PC-3 (cell line): ENCODE measurements around the gene HIVEP3. TPM values are rescaled to one million over a fixed set of nuclear protein-coding genes. Genes with fewer than 3 reads are reported as not detected.

ENCODE experiments used
- ATAC-seq: fragments of 200-7000 bp; cut with Tn5 transposase; 2 replicates; pipeline ENCODE4 v1.9.1; 2020; ENCODE audit warnings: mild to moderate bottlenecking, moderate library complexity
- BruUV-seq: library from RNA; stranded (reverse); fragments of 400-500 nt; replicated peaks from 2 replicates; lab custom pipeline; 2021; lab: Mats Ljungman, UMichigan
- CTCF ChIA-PET: fragments of 300-600 bp; sonication (Branson Sonifier 250); formaldehyde crosslinking; loops from one replicate; lab custom pipeline; 2022; ENCODE audit warnings: antibody characterized with exemption; lab: Charles Lee
- POLR2A ChIA-PET: fragments of 300-600 bp; sonication (Branson Sonifier 250); formaldehyde crosslinking; loops from one replicate; lab custom pipeline; 2022; ENCODE audit warnings: antibody characterized with exemption; ENCODE audit not compliant: unreplicated experiment; lab: Charles Lee
- DNase-seq: peaks from one replicate; pipeline ENCODE4 v3.0.0-alpha.2; 2015
- H2AFZ ChIP-seq: fragments of 300-600 bp; sonication (generic); 2 replicates; pipeline ENCODE4 v1.6.0; 2016; ENCODE audit warnings: antibody characterized with exemption, low read length
- H3F3A ChIP-seq: fragments of 300-600 bp; sonication (generic); one replicate; pipeline ENCODE4 v1.6.0; 2017; ENCODE audit warnings: antibody characterized with exemption, low read length, control low read depth, mild to moderate bottlenecking; ENCODE audit not compliant: unreplicated experiment
- H3K27ac ChIP-seq: fragments of 300-600 bp; sonication (generic); 2 replicates; pipeline ENCODE4 v1.5.1; 2016; ENCODE audit warnings: mild to moderate bottlenecking, low read length
- H3K27me3 ChIP-seq: fragments of 300-600 bp; sonication (generic); 2 replicates; pipeline ENCODE4 v1.6.1; 2016; ENCODE audit warnings: low read length, mixed read lengths
- H3K36me3 ChIP-seq: fragments of 300-600 bp; sonication (generic); 2 replicates; pipeline ENCODE4 v1.6.1; 2016; ENCODE audit warnings: low read depth, mixed run types, low read length, mixed read lengths
- H3K4me1 ChIP-seq: fragments of 300-600 bp; sonication (generic); 2 replicates; pipeline ENCODE4 v1.5.1; 2016; ENCODE audit warnings: low read length; ENCODE audit not compliant: insufficient read depth
- H3K4me2 ChIP-seq: fragments of 300-600 bp; sonication (generic); 2 replicates; pipeline ENCODE4 v1.6.0; 2016; ENCODE audit warnings: low read length
- H3K4me3 ChIP-seq: fragments of 300-600 bp; sonication (generic); 2 replicates; pipeline ENCODE4 v1.5.1; 2016; ENCODE audit warnings: mild to moderate bottlenecking, low read length, mixed read lengths
- H3K79me2 ChIP-seq: fragments of 300-600 bp; sonication (generic); 2 replicates; pipeline ENCODE4 v1.6.1; 2017; ENCODE audit warnings: low read length, mixed read lengths
- H3K9ac ChIP-seq: fragments of 300-600 bp; sonication (generic); 2 replicates; pipeline ENCODE4 v1.6.0; 2016; ENCODE audit warnings: mild to moderate bottlenecking, low read length
- H3K9me2 ChIP-seq: fragments of 300-600 bp; sonication (generic); replicated peaks from 2 replicates; pipeline ENCODE4 v1.6.1; 2016; ENCODE audit warnings: mixed run types, low read length, mixed read lengths
- H3K9me3 ChIP-seq: fragments of 300-600 bp; sonication (generic); 2 replicates; pipeline ENCODE4 v1.6.1; 2016; ENCODE audit warnings: low read length, mixed read lengths
- H4K20me1 ChIP-seq: fragments of 300-600 bp; sonication (generic); 2 replicates; pipeline ENCODE4 v1.6.1; 2016; ENCODE audit warnings: low read length, mixed read lengths
- CTCF ChIP-seq: fragments of 300-600 bp; sonication (generic); conservative IDR thresholded peaks from 2 replicates; pipeline ENCODE4 v1.5.1; 2017; ENCODE audit warnings: antibody characterized with exemption, low read depth, mild to moderate bottlenecking, low read length
- EZH2 ChIP-seq: fragments of 300-600 bp; sonication (generic); IDR thresholded peaks from one replicate; pipeline ENCODE4 v1.6.1; 2017; ENCODE audit warnings: antibody characterized with exemption, mild to moderate bottlenecking, low read length; ENCODE audit not compliant: unreplicated experiment
- EZH2phosphoT487 ChIP-seq: fragments of 300-600 bp; sonication (generic); IDR thresholded peaks from 2 replicates; pipeline ENCODE4 v1.6.1; 2018; ENCODE audit warnings: mild to moderate bottlenecking, antibody characterized with exemption, low read length, borderline replicate concordance
- intact Hi-C: fragments of 100-400 bp; cut with micrococcal nuclease; formaldehyde crosslinking; loops from 2 replicates; pipeline ENCODE4 v1.9.0; 2023
- total RNA-seq: library from RNA; depleted of rRNA; stranded (reverse); fragments of >200 nt; gene quantifications from 2 replicates; pipeline ENCODE4 v1.2.3, GENCODE V29; 2014

The HIVEP3 gene
- total RNA-seq, 1 experiment from 2014 or later: 9.8 TPM

- H3K27ac ChIP-seq: no peak overlapping the region
- no peak overlapping the region for H2AFZ ChIP-seq
- no peak overlapping the region for H3K9ac ChIP-seq
- H3K4me1 ChIP-seq: peaks cover 4% of the 10 kb centered on the region; the same call in 1 of the 2 replicates
- no peaks in the 10 kb centered on the region for H3F3A ChIP-seq
- H3K4me2 ChIP-seq: no peak overlapping the region
- no peaks in the 10 kb centered on the region for H3K9me2 ChIP-seq
- no peaks in the 10 kb centered on the region for H3K9me3 ChIP-seq
- no peaks in the 10 kb centered on the region for H4K20me1 ChIP-seq
- H3K27me3 ChIP-seq: no peaks in the 10 kb centered on the region
- ChIA-PET CTCF (no interaction called here), POLR2A (no interaction called here)
- H3K36me3 ChIP-seq: no peaks in the 10 kb centered on the region
- no peak for ATAC-seq
- no peaks in the 10 kb centered on the region for H3K79me2 ChIP-seq
- H3K4me3 ChIP-seq: no peak overlapping the region
- TF ChIP-seq CTCF: no peak
- TF ChIP-seq EZH2: no peak
- no peak for TF ChIP-seq EZH2phosphoT487
- no TSS peak for BruUV-seq
- no peak for DNase-seq
- intact Hi-C loops: loop anchor here (10.0 kb wide), 2 partner anchors 93 to 603 kb away; no protein-coding TSS in a partner anchor
These were observed 346.5 kb downstream of the HIVEP3 start for GRCh38 chr1:41572224-41572623.

- no peak overlapping the region for H2AFZ ChIP-seq
- no peak overlapping the region for H3K9ac ChIP-seq
- H3K27ac ChIP-seq: no peak overlapping the region
- no peaks in the 10 kb centered on the region for H3K9me3 ChIP-seq
- peaks cover 4% of the 10 kb centered on the region; the same call in 1 of the 2 replicates for H3K4me1 ChIP-seq
- H3K36me3 ChIP-seq: no peaks in the 10 kb centered on the region
- H3K27me3 ChIP-seq: no peaks in the 10 kb centered on the region
- ChIA-PET CTCF (interaction anchor here (0.6 kb wide), 1 partner anchor 13 kb away, joined by 3 read pairs; no protein-coding TSS in a partner anchor), POLR2A (no interaction called here)
- DNase-seq (no peak), ATAC-seq (no peak)
- H3F3A ChIP-seq: no peaks in the 10 kb centered on the region
- H3K9me2 ChIP-seq: no peaks in the 10 kb centered on the region
- H3K4me2 ChIP-seq: no peak overlapping the region
- no TSS peak for BruUV-seq
- intact Hi-C loops: loop anchor here (10.0 kb wide), 2 partner anchors 94 to 604 kb away; no protein-coding TSS in a partner anchor
- no peak overlapping the region for H3K4me3 ChIP-seq
- H3K79me2 ChIP-seq: no peaks in the 10 kb centered on the region
- no peak for TF ChIP-seq EZH2phosphoT487
- no peak for TF ChIP-seq EZH2
- no peak for TF ChIP-seq CTCF
- no peaks in the 10 kb centered on the region for H4K20me1 ChIP-seq
These were observed 347.7 kb downstream of the HIVEP3 start for GRCh38 chr1:41571041-41571440.

- H4K20me1 ChIP-seq: no peaks in the 10 kb centered on the region
- H3K27ac ChIP-seq: no peak overlapping the region
- H2AFZ ChIP-seq: no peak overlapping the region
- no peaks in the 10 kb centered on the region for H3K36me3 ChIP-seq
- CTCF ChIA-PET: no interaction called here
- H3K27me3 ChIP-seq: no peaks in the 10 kb centered on the region
- no peak for TF ChIP-seq CTCF
- H3K4me1 ChIP-seq: no peaks in the 10 kb centered on the region
- no peaks in the 10 kb centered on the region for H3K79me2 ChIP-seq
- no peak overlapping the region for H3K4me2 ChIP-seq
- DNase-seq (no peak), ATAC-seq (no peak)
- intact Hi-C loops: no loop called here
- H3K4me3 ChIP-seq: no peak overlapping the region
- BruUV-seq: no TSS peak
- POLR2A ChIA-PET: no interaction called here
- H3K9me3 ChIP-seq: no peaks in the 10 kb centered on the region
- H3K9ac ChIP-seq: no peak overlapping the region
- H3K9me2 ChIP-seq: no peaks in the 10 kb centered on the region
- H3F3A ChIP-seq: no peaks in the 10 kb centered on the region
These were observed 350.5 kb downstream of the HIVEP3 start for GRCh38 chr1:41568204-41568603.
